UCSD-AML1 (cell line): ENCODE data around the gene TWIST2.

Source experiments
- DNase-seq: peaks from one replicate; lab custom pipeline; 2025; ENCODE audit not compliant: unreplicated experiment; lab: John Stamatoyannopoulos, UW

TWIST2 gene

GRCh38 chr2:238835726-238836301 lies 12.1 kb upstream of the TWIST2 start:
- DNase-seq, result no peak

- DNase-seq, result no peak
These were observed 9.0 kb upstream of the TWIST2 start for GRCh38 chr2:238838786-238839327.

- DNase-seq, result no peak
These were observed 8.5 kb upstream of the TWIST2 start for GRCh38 chr2:238839428-238839827.

GRCh38 chr2:238841542-238842164 lies 6.2 kb upstream of the TWIST2 start:
- DNase-seq, result no peak

GRCh38 chr2:238843476-238843875 lies 4.4 kb upstream of the TWIST2 start:
- DNase-seq, result no peak

- no peak for DNase-seq
These were observed 2.1 kb upstream of the TWIST2 start for GRCh38 chr2:238845583-238846377.

GRCh38 chr2:238846378-238846627 lies 1.6 kb upstream of the TWIST2 start:
- DNase-seq, result no peak

- no peak for DNase-seq
These were observed 1.1 kb upstream of the TWIST2 start for GRCh38 chr2:238846628-238847418.

- DNase-seq, result no peak
These were observed 475 bp upstream of the TWIST2 start for GRCh38 chr2:238847419-238847801.

GRCh38 chr2:238848691-238848975 lies 748 bp downstream of the TWIST2 start:
- DNase-seq, result no peak

- no peak for DNase-seq
These were observed 1.3 kb downstream of the TWIST2 start for GRCh38 chr2:238848976-238849853.

- DNase-seq, result no peak
These were observed 2.2 kb downstream of the TWIST2 start for GRCh38 chr2:238850091-238850490.

- DNase-seq, result no peak
These were observed 3.1 kb downstream of the TWIST2 start for GRCh38 chr2:238851026-238851425.

- DNase-seq, result no peak
These were observed 3.9 kb downstream of the TWIST2 start for GRCh38 chr2:238851761-238852160.

- no peak for DNase-seq
These were observed 4.5 kb downstream of the TWIST2 start for GRCh38 chr2:238852206-238852869.

- no peak for DNase-seq
These were observed 5.3 kb downstream of the TWIST2 start for GRCh38 chr2:238853218-238853617.

GRCh38 chr2:238853721-238854120 lies 5.8 kb downstream of the TWIST2 start:
- no peak for DNase-seq

GRCh38 chr2:238854246-238854645 lies 6.4 kb downstream of the TWIST2 start:
- no peak for DNase-seq

GRCh38 chr2:238854699-238855229 lies 6.9 kb downstream of the TWIST2 start:
- DNase-seq, result no peak

GRCh38 chr2:238855299-238855698 lies 7.4 kb downstream of the TWIST2 start:
- no peak for DNase-seq
